Colon (tissue), 2 donors: Measurements from ENCODE around the gene TFAP2E.
"Not testable (repeated sequence)": the region's sequence is repeated elsewhere in the genome, so short reads cannot be mapped to it uniquely, and the experiment has no call there.

Source experiments
- FAIRE-seq: peaks from 2 replicates; lab custom pipeline; 2012; peaks lifted over from hg19 to GRCh38; lab: Jason Lieb, UNC
- donor health status: control.
- donor health status: control.

The TFAP2E gene

GRCh38 chr1:35574125-35574654 lies 1.1 kb downstream of the TFAP2E start:
- no peak for FAIRE-seq

- no peak for FAIRE-seq
These were observed 1.7 kb downstream of the TFAP2E start for GRCh38 chr1:35574655-35575415.

GRCh38 chr1:35575416-35575958 lies 2.4 kb downstream of the TFAP2E start:
- no peak for FAIRE-seq

GRCh38 chr1:35576061-35576765 lies 3.1 kb downstream of the TFAP2E start:
- no peak for FAIRE-seq

GRCh38 chr1:35576766-35577070 lies 3.6 kb downstream of the TFAP2E start:
- FAIRE-seq: not testable (repeated sequence)

- no peak for FAIRE-seq
These were observed 4.2 kb downstream of the TFAP2E start for GRCh38 chr1:35577071-35577998.

GRCh38 chr1:35580949-35581388 lies 7.9 kb downstream of the TFAP2E start:
- FAIRE-seq: no peak

- not testable (repeated sequence) for FAIRE-seq
These were observed 8.5 kb downstream of the TFAP2E start for GRCh38 chr1:35581621-35582020.

GRCh38 chr1:35585281-35585680 lies 12.2 kb downstream of the TFAP2E start:
- FAIRE-seq: no peak

- FAIRE-seq: not testable (repeated sequence)
These were observed 12.7 kb downstream of the TFAP2E start for GRCh38 chr1:35585805-35586204.

- FAIRE-seq: no peak
These were observed 13.7 kb downstream of the TFAP2E start for GRCh38 chr1:35586808-35587207.

GRCh38 chr1:35587736-35588135 lies 14.6 kb downstream of the TFAP2E start:
- FAIRE-seq: no peak

- FAIRE-seq: no peak
These were observed 15.2 kb downstream of the TFAP2E start for GRCh38 chr1:35588197-35588910.

- FAIRE-seq: no peak
These were observed 16.7 kb downstream of the TFAP2E start for GRCh38 chr1:35589516-35590427.

GRCh38 chr1:35590476-35591040 lies 17.4 kb downstream of the TFAP2E start:
- no peak for FAIRE-seq

GRCh38 chr1:35591211-35591610 lies 18.1 kb downstream of the TFAP2E start:
- FAIRE-seq: no peak

GRCh38 chr1:35592991-35593769 lies 20.1 kb downstream of the TFAP2E start:
- FAIRE-seq: no peak

GRCh38 chr1:35594005-35594760 lies 21.1 kb downstream of the TFAP2E start:
- FAIRE-seq: no peak
